Fibroblast of pulmonary artery (primary cell): Measurements from ENCODE around the gene SHROOM4.

Experiments used
- DNase-seq: peaks from one replicate; pipeline ENCODE4 v3.0.0-alpha.2; 2010; ENCODE audit warnings: low read depth
- H3K4me3 ChIP-seq: replicated peaks from 2 replicates; pipeline ENCODE4 v1.5.1; 2011; ENCODE audit warnings: low read depth, mild to moderate bottlenecking, control low read depth, low read length, moderate library complexity
- CTCF ChIP-seq: IDR thresholded peaks from 2 replicates; pipeline ENCODE4 v1.5.1; 2011; ENCODE audit warnings: mild to moderate bottlenecking, control low read depth, low read length, inconsistent platforms; ENCODE audit errors: missing control alignments

The SHROOM4 gene

GRCh38 chrX:50839730-50840129, 25.7 kb upstream of the SHROOM4 start:
- H3K4me3 ChIP-seq: no peak overlapping the region
- no peak for DNase-seq
- no peak for TF ChIP-seq CTCF

DNA sequence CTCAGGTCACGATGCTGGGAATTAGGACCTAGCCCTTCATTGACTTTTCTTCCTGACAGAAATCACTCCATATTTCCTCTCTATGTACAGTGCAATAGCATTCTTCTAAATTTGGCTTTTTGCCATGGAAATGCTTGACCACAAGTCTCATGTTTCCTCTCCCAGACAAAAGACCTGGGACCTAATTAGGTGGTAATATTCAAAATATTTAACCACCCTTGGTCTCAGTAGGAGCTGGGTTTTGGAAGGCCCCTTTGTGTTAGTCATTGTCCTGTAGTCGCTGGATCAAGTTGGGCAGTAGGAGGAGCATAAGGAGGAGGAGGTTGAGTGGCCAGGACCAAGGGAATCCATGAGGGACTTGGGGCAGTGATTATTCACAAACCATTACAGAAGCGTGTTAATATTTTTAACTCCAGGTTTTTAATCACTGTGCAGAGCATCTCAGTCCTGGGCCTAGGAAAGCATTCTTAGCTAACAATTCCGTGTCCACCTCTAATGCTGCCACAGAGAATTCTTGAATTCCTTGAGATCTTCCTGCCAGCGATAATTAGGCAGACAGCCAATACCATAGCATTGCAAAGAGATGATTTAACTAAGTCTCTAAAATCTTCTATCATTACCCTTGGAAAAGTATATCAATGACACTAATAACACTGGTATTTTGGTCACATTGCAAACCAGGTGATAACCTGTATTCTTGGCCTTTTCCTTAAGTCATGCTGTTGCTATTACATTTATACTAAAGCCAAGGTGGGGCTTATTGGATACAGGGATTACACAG, 25.0 kb upstream of the SHROOM4 start:
- DNase-seq: peak; percentile 57
- no peak overlapping the region for H3K4me3 ChIP-seq
- no peak for TF ChIP-seq CTCF

DNA sequence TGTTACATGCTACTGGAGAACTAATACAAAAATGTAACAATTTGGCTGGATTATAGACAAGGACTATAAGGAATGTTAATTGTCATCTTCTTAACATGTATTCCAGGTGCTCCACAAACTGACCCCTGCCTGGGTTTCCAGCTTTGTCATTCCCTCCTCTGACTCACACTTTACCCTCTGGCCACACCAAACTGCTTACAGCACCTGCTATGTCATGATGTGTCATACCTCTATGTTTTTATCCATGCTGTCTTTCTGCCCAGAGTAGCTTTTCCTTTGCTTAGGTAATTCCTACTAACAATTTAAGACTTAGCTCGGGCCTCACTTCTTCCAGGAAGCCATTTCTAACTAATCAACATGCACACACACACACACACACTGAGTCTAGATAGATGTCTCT, 14.0 kb upstream of the SHROOM4 start:
- no peak for DNase-seq
- TF ChIP-seq CTCF: no peak
- H3K4me3 ChIP-seq: no peak overlapping the region

DNA sequence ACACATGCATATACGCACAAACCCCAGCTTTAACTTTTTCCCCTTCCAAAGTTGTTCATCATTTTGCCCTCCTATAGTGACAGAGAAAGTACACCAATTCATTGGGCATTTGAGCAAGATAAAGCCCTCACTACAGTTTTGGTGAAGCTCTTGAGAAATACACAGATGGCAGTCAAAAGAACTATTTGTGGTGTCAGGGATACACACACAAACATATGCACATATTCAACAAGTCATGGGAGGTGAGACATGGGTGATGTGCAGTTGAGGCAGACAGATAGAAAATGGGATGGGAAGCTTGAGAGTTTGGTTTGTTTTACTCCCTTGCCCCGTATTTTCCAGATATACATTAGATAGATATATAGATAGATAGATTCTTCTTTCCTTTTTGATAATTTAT, 11.8 kb upstream of the SHROOM4 start:
- DNase-seq: no peak
- TF ChIP-seq CTCF: no peak
- H3K4me3 ChIP-seq: no peak overlapping the region

DNA sequence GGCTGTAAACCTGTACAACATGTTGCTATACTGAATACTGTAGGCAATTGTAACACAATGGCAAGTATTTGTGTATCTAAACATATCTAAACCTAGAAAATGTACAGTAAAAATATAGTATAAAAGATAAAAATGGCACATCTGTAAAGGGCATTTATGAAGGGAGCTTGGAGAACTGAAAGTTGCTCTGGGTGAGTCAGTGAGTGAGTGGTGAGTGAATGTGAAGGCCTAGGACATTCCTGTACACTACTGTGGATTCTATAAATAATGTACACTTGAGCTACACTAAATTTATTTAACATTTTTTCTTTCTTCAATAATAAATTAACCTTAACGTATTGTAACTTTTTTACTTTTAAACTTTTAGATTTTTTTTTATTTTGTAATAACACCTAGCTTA, 5.0 kb upstream of the SHROOM4 start:
- no peak for DNase-seq
- no peak overlapping the region for H3K4me3 ChIP-seq
- TF ChIP-seq CTCF: no peak

- TF ChIP-seq CTCF: no peak
- no peak overlapping the region for H3K4me3 ChIP-seq
- DNase-seq: peak; percentile 54
Observed at GRCh38 chrX:50815120-50815519, 1.1 kb upstream of the SHROOM4 start.

DNA sequence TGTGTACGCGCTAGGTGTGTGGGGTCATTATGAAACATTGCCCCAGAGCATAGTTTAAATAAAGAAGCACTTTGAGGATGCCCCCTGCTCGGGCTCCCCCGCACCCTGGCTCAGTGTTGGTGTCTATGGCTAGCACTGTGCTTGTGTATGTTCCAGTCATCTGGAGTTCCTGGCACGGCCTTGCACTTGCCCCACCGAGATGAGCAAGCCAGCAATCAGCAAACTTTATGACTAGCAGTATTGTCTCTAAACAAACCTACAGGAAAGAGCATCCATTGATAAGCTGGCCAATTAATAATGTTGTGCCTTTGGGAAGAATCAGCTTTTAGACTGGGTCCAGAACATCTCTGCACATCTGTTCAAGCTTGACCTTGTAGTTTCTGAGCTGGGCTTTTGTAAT, 707 bp upstream of the SHROOM4 start:
- H3K4me3 ChIP-seq: peak overlapping the region; percentile 62
- TF ChIP-seq CTCF: no peak
- no peak for DNase-seq
